Panc1 (cell line): ENCODE data around the gene GPR61. TPM values are rescaled to one million over a fixed set of nuclear protein-coding genes. Genes with fewer than 3 reads are reported as not detected.

ENCODE experiments used
- ATAC-seq: fragments of 200-7000 bp; cut with Tn5 transposase; 2 replicates; pipeline ENCODE4 v1.9.1; 2020; ENCODE audit warnings: mild to moderate bottlenecking, moderate library complexity
- BruUV-seq: library from RNA; stranded (reverse); fragments of 400-500 nt; replicated peaks from 2 replicates; lab custom pipeline; 2021; lab: Mats Ljungman, UMichigan
- CTCF ChIA-PET: fragments of 300-600 bp; sonication (Branson Sonifier 250); formaldehyde crosslinking; loops from one replicate; lab custom pipeline; 2022; ENCODE audit warnings: antibody characterized with exemption; lab: Charles Lee
- POLR2A ChIA-PET: fragments of 300-600 bp; sonication (Branson Sonifier 250); formaldehyde crosslinking; loops from one replicate; lab custom pipeline; 2022; ENCODE audit warnings: antibody characterized with exemption; lab: Charles Lee
- DNase-seq: peaks from one replicate; pipeline ENCODE4 v3.0.0-alpha.2; 2010; ENCODE audit warnings: low read depth, low spot score
- H3K27ac ChIP-seq: 2 replicates; pipeline ENCODE4 v1.5.1; 2011; ENCODE audit warnings: mild to moderate bottlenecking, low read length, inconsistent platforms
- H3K27me3 ChIP-seq: fragments of 200-500 bp; sonication (Bioruptor generic); 2 replicates; pipeline ENCODE4 v1.6.0; 2014; ENCODE audit warnings: low read length, inconsistent platforms; ENCODE audit not compliant: control insufficient read depth, insufficient read depth
- H3K36me3 ChIP-seq: fragments of 200-500 bp; sonication (Bioruptor generic); 2 replicates; pipeline ENCODE4 v1.5.1; 2014; ENCODE audit warnings: inconsistent platforms, mild to moderate bottlenecking, low read length, moderate library complexity; ENCODE audit not compliant: control insufficient read depth, insufficient read depth
- H3K4me1 ChIP-seq: 2 replicates; pipeline ENCODE4 v1.5.1; 2011; ENCODE audit warnings: inconsistent platforms, mild to moderate bottlenecking, low read length, moderate library complexity; ENCODE audit not compliant: control insufficient read depth, insufficient read depth
- H3K4me3 ChIP-seq, 2 experiments: 2 replicates each; pipeline ENCODE4 v1.5.1; 2011 to 2012; ENCODE audit warnings: low read depth in 2 of 2, low read length in 2 of 2, mild to moderate bottlenecking in 2 of 2, inconsistent platforms in 1 of 2, moderate library complexity in 1 of 2
- H3K9me3 ChIP-seq: fragments of 200-500 bp; sonication (Bioruptor generic); 2 replicates; pipeline ENCODE4 v1.5.1; 2014; ENCODE audit warnings: low read depth, mild to moderate bottlenecking, inconsistent platforms, low read length, moderate library complexity; ENCODE audit not compliant: control insufficient read depth, insufficient read depth
- POLR2AphosphoS5 ChIP-seq: IDR thresholded peaks from 2 replicates; pipeline ENCODE4 v1.6.1; 2012; ENCODE audit warnings: mild to moderate bottlenecking, low read depth, low read length, moderate library complexity
- SIN3A ChIP-seq: IDR thresholded peaks from 2 replicates; pipeline ENCODE4 v1.6.1; 2012; ENCODE audit warnings: low read depth, mild to moderate bottlenecking, low read length, moderate library complexity, borderline replicate concordance; ENCODE audit not compliant: insufficient read depth
- TCF7L2 ChIP-seq: IDR thresholded peaks from 2 replicates; pipeline ENCODE4 v1.6.1; 2011; ENCODE audit warnings: mild to moderate bottlenecking, low read depth, low read length, inconsistent platforms
- in situ Hi-C: cut with HindIII; loops from 2 replicates; pipeline ENCODE4 v1.10.0; 2016; ENCODE audit warnings: low sequenced_read_pairs, low pct_unique_long_range_greater_than_20kb
- intact Hi-C: fragments of 100-400 bp; cut with micrococcal nuclease; formaldehyde crosslinking; loops from one replicate; pipeline ENCODE4 v1.10.0; 2022; ENCODE audit not compliant: unreplicated experiment
- total RNA-seq: library from RNA; stranded (reverse); gene quantifications from one replicate; pipeline ENCODE4 v1.2.1, GENCODE V29; 2021; ENCODE audit not compliant: unreplicated experiment
- TF ChIP-seq, protein P1 (sequence below), 2 experiments: IDR thresholded peaks; 2 replicates each; pipeline ENCODE4 v1.6.1; 2011 to 2012; ENCODE audit warnings: low read depth in 2 of 2, control low read depth in 1 of 2, low read length in 1 of 2, mild to moderate bottlenecking in 1 of 2, moderate library complexity in 1 of 2; ENCODE audit not compliant: insufficient read depth in 1 of 2
- TF ChIP-seq, protein P2 (sequence below): fragments of 450-650 bp; IDR thresholded peaks from 2 replicates; pipeline ENCODE4 v1.5.1; 2017; ENCODE audit warnings: mild to moderate bottlenecking

Gene GPR61
- total RNA-seq, 1 experiment from 2014 or later: not detected

DNA sequence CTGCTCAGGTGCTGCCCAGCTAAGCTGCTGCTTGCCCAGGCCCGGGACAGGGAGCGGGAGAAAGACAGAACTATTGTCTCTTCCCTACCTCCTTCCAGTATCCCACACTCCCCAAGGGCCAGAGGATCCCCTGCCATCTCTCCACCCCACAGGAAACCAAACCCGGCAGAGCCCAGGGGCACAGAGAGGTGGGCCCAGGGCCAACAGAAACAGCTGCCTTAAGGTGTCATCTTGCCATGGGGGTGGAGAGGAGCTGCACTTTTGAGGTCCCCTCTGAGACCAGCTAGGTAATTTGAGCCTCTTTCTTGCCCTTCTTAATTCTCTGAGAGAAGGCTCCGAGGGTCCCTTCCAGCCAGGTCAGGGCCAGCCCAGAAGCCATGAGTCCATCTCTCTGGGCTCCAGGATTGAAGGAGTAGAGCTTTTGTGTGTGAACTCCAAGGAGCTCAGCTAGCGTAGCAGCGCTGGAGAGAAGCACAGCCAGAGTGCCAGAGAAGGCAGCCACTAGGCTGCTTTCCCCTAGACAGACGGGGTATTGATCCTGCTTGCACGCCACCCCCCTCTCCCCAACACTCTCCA, 9.7 kb upstream of the GPR61 start:
- H3K9me3 ChIP-seq: no peaks in the 10 kb centered on the region
- in situ Hi-C loops: no loop called here
- no peak overlapping the region for H3K27ac ChIP-seq
- H3K27me3 ChIP-seq: no peaks in the 10 kb centered on the region
- POLR2A ChIA-PET: no interaction called here
- ATAC-seq: no peak
- intact Hi-C loops: loop anchor here (10.0 kb wide), 1 partner anchor 95 kb away; no protein-coding TSS in a partner anchor
- CTCF ChIA-PET: interaction anchor here (0.6 to 0.9 kb wide), 6 partner anchors 31 to 141 kb away, joined by 3 to 13 read pairs (median 3); no protein-coding TSS in a partner anchor
- no peak overlapping the region for H3K4me3 ChIP-seq
- TF ChIP-seq TCF7L2 (no peak), POLR2AphosphoS5 (no peak), SIN3A (no peak)
- TF ChIP-seq, protein P1, sequence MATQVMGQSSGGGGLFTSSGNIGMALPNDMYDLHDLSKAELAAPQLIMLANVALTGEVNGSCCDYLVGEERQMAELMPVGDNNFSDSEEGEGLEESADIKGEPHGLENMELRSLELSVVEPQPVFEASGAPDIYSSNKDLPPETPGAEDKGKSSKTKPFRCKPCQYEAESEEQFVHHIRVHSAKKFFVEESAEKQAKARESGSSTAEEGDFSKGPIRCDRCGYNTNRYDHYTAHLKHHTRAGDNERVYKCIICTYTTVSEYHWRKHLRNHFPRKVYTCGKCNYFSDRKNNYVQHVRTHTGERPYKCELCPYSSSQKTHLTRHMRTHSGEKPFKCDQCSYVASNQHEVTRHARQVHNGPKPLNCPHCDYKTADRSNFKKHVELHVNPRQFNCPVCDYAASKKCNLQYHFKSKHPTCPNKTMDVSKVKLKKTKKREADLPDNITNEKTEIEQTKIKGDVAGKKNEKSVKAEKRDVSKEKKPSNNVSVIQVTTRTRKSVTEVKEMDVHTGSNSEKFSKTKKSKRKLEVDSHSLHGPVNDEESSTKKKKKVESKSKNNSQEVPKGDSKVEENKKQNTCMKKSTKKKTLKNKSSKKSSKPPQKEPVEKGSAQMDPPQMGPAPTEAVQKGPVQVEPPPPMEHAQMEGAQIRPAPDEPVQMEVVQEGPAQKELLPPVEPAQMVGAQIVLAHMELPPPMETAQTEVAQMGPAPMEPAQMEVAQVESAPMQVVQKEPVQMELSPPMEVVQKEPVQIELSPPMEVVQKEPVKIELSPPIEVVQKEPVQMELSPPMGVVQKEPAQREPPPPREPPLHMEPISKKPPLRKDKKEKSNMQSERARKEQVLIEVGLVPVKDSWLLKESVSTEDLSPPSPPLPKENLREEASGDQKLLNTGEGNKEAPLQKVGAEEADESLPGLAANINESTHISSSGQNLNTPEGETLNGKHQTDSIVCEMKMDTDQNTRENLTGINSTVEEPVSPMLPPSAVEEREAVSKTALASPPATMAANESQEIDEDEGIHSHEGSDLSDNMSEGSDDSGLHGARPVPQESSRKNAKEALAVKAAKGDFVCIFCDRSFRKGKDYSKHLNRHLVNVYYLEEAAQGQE (IDR thresholded peaks at IDR 0.05; ENCODE audit: insufficient read depth in 1 of 2, low read depth in 2 of 2, low read length in 1 of 2): no peak
- TF ChIP-seq, protein P2, sequence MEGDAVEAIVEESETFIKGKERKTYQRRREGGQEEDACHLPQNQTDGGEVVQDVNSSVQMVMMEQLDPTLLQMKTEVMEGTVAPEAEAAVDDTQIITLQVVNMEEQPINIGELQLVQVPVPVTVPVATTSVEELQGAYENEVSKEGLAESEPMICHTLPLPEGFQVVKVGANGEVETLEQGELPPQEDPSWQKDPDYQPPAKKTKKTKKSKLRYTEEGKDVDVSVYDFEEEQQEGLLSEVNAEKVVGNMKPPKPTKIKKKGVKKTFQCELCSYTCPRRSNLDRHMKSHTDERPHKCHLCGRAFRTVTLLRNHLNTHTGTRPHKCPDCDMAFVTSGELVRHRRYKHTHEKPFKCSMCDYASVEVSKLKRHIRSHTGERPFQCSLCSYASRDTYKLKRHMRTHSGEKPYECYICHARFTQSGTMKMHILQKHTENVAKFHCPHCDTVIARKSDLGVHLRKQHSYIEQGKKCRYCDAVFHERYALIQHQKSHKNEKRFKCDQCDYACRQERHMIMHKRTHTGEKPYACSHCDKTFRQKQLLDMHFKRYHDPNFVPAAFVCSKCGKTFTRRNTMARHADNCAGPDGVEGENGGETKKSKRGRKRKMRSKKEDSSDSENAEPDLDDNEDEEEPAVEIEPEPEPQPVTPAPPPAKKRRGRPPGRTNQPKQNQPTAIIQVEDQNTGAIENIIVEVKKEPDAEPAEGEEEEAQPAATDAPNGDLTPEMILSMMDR: no peak
- BruUV-seq: no TSS peak
- 0 out of 2 replicates have a peak, but pooled peaks cover 3% of the 10 kb centered on the region for H3K4me1 ChIP-seq
- DNase-seq: no peak
- no peaks in the 10 kb centered on the region for H3K36me3 ChIP-seq

DNA sequence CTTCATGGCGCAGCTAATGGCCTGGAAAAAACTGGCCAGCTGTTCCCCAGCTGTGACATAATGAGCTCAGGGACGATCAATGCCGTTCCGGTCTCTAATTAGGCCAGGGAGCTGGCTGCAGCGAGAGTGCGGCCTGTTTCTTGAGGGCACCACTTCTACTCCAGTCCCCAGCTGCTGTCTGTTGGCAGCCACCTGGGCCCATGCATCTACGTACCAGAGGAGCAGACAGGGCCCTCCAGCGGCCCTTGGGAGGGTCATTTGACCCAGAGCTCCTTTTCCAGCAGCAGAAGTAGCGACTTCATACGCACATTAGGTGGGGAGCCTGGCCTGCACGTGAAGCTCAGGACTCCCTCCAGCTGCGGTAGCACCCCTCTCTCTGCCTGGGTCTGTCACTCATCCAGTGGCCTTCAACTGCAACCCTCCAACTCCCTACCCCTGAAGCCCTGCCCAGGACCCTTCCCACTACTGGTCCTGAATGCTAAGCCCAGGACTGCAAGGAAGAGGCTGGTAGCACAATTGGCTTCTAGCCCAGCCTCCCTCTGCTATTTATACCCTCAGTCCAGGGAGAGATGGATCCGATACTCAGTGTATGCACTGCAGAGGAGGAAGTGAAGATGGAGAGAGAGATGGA, 9.1 kb upstream of the GPR61 start:
- 0 out of 2 replicates have a peak, but pooled peaks cover 3% of the 10 kb centered on the region for H3K4me1 ChIP-seq
- no peak overlapping the region for H3K4me3 ChIP-seq
- no peak for DNase-seq
- no peak for ATAC-seq
- H3K27me3 ChIP-seq: no peaks in the 10 kb centered on the region
- no peaks in the 10 kb centered on the region for H3K36me3 ChIP-seq
- intact Hi-C loops: loop anchor here (10.0 kb wide), 1 partner anchor 96 kb away; no protein-coding TSS in a partner anchor
- CTCF ChIA-PET: interaction anchor here (0.6 to 0.8 kb wide), 3 partner anchors 36 to 140 kb away, joined by 3 to 6 read pairs (median 3); no protein-coding TSS in a partner anchor
- no peaks in the 10 kb centered on the region for H3K9me3 ChIP-seq
- in situ Hi-C loops: no loop called here
- no peak for TF ChIP-seq POLR2AphosphoS5
- no peak for TF ChIP-seq SIN3A
- TF ChIP-seq, protein P2: no peak
- no peak for TF ChIP-seq TCF7L2
- TF ChIP-seq, protein P1 (IDR thresholded peaks at IDR 0.05; ENCODE audit: insufficient read depth in 1 of 2, low read depth in 2 of 2, low read length in 1 of 2): no peak
- POLR2A ChIA-PET: no interaction called here
- no TSS peak for BruUV-seq
- H3K27ac ChIP-seq: no peak overlapping the region
